ENCODE results near the gene SPATA31E1. TPM values are rescaled to one million over a fixed set of nuclear protein-coding genes. Genes with fewer than 3 reads are reported as not detected.

SPATA31E1 gene
- total RNA-seq, 1 donor from 2014 or later: 0.21 TPM

DNA sequence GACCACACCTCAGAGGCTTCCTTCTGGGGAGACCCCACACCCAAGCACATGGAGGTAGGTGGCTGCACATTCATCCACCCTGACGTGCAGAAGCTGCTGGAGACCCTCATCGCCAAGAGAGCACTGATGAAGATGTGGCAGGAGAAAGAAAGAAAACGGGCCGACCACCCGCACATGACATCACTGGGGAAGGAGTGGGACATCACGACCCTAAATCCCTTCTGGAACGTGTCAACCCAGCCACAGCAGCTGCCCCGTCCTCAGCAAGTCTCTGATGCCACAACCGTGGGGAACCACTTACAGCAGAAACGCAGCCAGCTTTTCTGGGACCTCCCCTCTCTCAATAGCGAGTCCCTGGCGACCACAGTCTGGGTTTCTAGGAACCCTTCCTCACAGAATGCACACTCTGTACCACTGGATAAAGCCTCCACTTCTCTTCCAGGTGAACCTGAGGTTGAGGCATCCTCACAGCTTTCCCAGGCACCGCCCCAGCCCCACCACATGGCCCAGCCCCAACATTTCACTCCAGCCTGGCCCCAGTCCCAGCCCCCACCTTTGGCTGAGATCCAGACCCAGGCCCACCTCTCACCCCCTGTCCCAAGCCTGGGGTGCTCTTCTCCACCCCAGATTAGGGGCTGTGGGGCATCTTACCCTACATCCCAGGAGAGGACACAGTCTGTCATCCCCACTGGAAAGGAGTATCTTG, 3.0 kb downstream of the SPATA31E1 start:
- H3K27me3 Mint-ChIP-seq (ENCODE audit: low read depth): no peaks in the 10 kb centered on the region
- DNase-seq (ENCODE audit: low read depth, low spot score): no peak
- H3K4me3 Mint-ChIP-seq: no peak overlapping the region
- TF ChIP-seq, protein P1, sequence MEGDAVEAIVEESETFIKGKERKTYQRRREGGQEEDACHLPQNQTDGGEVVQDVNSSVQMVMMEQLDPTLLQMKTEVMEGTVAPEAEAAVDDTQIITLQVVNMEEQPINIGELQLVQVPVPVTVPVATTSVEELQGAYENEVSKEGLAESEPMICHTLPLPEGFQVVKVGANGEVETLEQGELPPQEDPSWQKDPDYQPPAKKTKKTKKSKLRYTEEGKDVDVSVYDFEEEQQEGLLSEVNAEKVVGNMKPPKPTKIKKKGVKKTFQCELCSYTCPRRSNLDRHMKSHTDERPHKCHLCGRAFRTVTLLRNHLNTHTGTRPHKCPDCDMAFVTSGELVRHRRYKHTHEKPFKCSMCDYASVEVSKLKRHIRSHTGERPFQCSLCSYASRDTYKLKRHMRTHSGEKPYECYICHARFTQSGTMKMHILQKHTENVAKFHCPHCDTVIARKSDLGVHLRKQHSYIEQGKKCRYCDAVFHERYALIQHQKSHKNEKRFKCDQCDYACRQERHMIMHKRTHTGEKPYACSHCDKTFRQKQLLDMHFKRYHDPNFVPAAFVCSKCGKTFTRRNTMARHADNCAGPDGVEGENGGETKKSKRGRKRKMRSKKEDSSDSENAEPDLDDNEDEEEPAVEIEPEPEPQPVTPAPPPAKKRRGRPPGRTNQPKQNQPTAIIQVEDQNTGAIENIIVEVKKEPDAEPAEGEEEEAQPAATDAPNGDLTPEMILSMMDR (conservative IDR thresholded peaks at IDR 0.05): no peak
- no peaks in the 10 kb centered on the region for H3K9me3 Mint-ChIP-seq
- no peaks in the 10 kb centered on the region for H3K36me3 Mint-ChIP-seq (ENCODE audit: low read depth)
- H3K27ac Mint-ChIP-seq (ENCODE audit: unreplicated experiment): peak overlapping the region; percentile 12
- no peaks in the 10 kb centered on the region for H3K4me1 Mint-ChIP-seq

DNA sequence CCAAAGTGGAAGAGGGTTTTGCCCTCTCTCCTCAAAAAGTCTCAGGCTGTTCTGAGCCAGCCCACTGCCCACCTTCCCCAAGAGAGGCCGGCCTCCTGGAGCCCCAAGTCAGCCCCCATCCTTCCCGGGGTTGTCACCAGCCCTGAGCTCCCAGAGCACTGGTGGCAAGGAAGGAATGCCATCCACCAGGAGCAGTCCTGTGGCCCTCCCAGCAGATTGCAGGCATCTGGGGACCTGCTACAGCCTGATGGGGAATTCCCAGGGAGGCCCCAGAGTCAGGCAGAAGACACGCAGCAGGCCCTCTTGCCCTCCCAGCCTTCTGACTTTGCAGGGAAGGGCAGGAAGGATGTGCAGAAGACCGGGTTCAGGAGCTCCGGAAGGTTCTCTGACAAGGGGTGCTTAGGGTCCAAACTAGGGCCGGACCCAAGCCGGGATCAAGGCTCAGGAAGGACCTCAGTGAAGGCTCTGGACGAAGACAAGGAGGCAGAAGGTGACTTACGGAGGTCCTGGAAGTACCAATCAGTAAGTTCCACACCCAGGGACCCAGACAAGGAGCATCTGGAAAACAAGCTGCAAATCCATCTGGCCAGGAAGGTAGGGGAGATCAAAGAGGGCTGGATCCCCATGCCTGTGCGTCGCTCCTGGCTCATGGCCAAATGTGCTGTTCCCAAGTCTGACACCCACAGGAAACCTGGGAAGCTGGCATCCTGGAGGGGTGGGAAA, 3.7 kb downstream of the SPATA31E1 start:
- TF ChIP-seq, protein P1 (conservative IDR thresholded peaks at IDR 0.05): no peak
- no peaks in the 10 kb centered on the region for H3K9me3 Mint-ChIP-seq
- H3K27me3 Mint-ChIP-seq (ENCODE audit: low read depth): no peaks in the 10 kb centered on the region
- H3K36me3 Mint-ChIP-seq (ENCODE audit: low read depth): no peaks in the 10 kb centered on the region
- H3K4me1 Mint-ChIP-seq: no peaks in the 10 kb centered on the region
- no peak overlapping the region for H3K4me3 Mint-ChIP-seq
- no peak overlapping the region for H3K27ac Mint-ChIP-seq (ENCODE audit: unreplicated experiment)
- no peak for DNase-seq (ENCODE audit: low read depth, low spot score)

DNA sequence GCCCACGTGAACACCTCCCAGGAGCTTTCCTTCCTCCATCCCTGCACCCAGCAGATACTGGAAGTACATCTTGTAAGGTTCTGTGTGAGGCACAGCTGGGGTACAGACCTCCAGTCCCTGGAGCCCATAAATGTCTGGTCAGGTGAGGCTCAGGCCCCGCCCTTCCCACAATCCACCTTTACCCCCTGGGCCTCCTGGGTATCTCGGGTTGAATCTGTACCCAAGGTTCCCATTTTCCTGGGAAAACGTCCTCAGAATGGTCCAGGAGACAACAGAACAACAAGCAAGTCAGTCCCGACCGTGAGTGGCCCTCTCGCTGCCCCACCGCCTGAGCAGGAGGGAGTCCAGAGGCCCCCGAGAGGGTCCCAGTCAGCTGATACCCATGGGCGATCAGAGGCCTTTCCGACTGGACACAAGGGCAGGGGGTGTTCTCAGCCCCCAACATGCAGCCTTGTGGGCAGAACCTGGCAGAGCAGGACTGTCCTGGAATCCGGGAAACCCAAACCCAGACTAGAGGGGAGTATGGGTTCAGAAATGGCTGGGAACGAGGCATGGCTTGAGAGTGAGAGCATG, 4.3 kb downstream of the SPATA31E1 start:
- H3K27me3 Mint-ChIP-seq (ENCODE audit: low read depth): no peaks in the 10 kb centered on the region
- H3K4me3 Mint-ChIP-seq: no peak overlapping the region
- no peaks in the 10 kb centered on the region for H3K4me1 Mint-ChIP-seq
- no peaks in the 10 kb centered on the region for H3K9me3 Mint-ChIP-seq
- TF ChIP-seq, protein P1 (conservative IDR thresholded peaks at IDR 0.05): no peak
- H3K36me3 Mint-ChIP-seq (ENCODE audit: low read depth): no peaks in the 10 kb centered on the region
- H3K27ac Mint-ChIP-seq (ENCODE audit: unreplicated experiment): no peak overlapping the region
- DNase-seq (ENCODE audit: low read depth, low spot score): no peak

DNA sequence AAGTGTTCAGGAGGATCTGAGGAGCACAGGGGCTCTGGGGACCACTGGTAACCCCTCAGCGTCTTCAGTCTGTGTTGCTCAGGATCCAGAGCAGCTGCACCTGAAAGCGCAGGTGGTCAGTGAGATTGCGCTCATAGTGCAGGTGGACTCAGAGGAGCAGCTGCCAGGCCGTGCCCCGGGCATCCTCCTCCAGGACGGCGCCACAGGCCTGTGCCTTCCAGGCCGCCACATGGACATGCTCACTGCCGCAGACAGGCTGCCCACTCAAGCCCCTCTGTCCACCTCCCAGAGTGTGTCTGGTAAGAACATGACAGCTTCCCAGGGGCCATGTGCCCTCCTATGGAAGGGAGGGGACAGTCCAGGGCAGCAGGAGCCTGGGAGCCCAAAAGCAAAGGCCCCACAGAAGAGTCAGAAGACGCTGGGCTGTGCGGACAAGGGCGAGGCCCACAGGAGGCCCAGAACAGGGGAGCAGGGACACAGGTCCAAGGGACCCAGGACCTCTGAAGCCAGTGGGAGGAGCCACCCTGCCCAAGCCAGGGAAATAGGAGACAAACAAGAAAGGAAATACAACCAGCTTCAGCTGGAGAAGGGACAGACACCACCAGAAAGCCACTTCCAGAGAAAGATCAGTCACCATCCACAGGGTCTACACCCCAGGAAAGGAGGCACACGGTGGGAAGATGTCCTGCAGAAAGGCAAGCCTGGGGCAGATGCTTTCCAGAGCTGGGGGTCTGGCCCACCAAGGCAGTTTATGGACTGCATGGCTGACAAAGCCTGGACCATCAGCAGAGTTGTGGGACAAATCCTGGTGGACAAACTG, 5.2 kb downstream of the SPATA31E1 start:
- TF ChIP-seq, protein P1 (conservative IDR thresholded peaks at IDR 0.05): no peak
- DNase-seq (ENCODE audit: low read depth, low spot score): no peak
- Mint-ChIP-seq H3K27me3 (ENCODE audit: low read depth) (no peaks in the 10 kb centered on the region), H3K36me3 (ENCODE audit: low read depth) (no peaks in the 10 kb centered on the region), H3K9me3 (no peaks in the 10 kb centered on the region), H3K27ac (ENCODE audit: unreplicated experiment) (peak overlapping the region; percentile 57), H3K4me1 (no peaks in the 10 kb centered on the region), H3K4me3 (no peak overlapping the region)

DNA sequence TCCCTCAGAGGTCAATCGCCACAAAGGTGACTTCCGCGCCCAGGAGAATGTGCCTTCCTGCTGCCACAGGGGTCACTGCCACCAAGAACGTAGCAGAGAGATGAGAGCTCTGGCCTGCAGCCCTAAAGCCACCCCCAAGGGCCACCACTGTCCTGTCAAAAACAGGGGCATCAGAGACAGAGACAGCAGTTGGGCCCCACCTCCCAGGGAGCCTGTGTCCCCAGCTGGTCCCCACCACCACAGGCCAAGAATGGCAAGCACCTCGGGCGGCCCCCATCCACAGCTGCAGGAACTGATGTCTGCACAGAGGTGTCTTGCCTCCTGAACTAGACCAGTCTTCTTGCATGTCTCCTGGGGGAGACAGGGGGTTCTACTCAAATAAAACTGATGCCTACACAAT, 5.8 kb downstream of the SPATA31E1 start:
- peak overlapping the region; percentile 57 for H3K27ac Mint-ChIP-seq (ENCODE audit: unreplicated experiment)
- TF ChIP-seq, protein P1 (conservative IDR thresholded peaks at IDR 0.05): no peak
- no peaks in the 10 kb centered on the region for H3K27me3 Mint-ChIP-seq (ENCODE audit: low read depth)
- H3K4me1 Mint-ChIP-seq: no peaks in the 10 kb centered on the region
- no peak for DNase-seq (ENCODE audit: low read depth, low spot score)
- H3K36me3 Mint-ChIP-seq (ENCODE audit: low read depth): no peaks in the 10 kb centered on the region
- H3K9me3 Mint-ChIP-seq: no peaks in the 10 kb centered on the region
- no peak overlapping the region for H3K4me3 Mint-ChIP-seq
